Stimulated activated CD8-positive, alpha-beta memory T cell treated with anti-CD3 and anti-CD28 coated beads, Interleukin-15, amount 100 ng/mL, for 48 hours (primary cell): ENCODE results near the gene TOMT.

Experiments
- DNase-seq, 2 donors: peaks; one replicate each; pipeline ENCODE4 v3.0.0-alpha.2; 2020; ENCODE audit warnings: low read depth in 2 of 2

The TOMT gene

GRCh38 chr11:72105888-72106287 lies at the start of gene TOMT:
TSS of gene TOMT (plus strand) at chr11:72105924. CDS start at chr11:72105952, 28 bp downstream.
- no peak for DNase-seq

GRCh38 chr11:72058416-72059034 lies 47.2 kb upstream of the TOMT start:
- no peak for DNase-seq

DNA sequence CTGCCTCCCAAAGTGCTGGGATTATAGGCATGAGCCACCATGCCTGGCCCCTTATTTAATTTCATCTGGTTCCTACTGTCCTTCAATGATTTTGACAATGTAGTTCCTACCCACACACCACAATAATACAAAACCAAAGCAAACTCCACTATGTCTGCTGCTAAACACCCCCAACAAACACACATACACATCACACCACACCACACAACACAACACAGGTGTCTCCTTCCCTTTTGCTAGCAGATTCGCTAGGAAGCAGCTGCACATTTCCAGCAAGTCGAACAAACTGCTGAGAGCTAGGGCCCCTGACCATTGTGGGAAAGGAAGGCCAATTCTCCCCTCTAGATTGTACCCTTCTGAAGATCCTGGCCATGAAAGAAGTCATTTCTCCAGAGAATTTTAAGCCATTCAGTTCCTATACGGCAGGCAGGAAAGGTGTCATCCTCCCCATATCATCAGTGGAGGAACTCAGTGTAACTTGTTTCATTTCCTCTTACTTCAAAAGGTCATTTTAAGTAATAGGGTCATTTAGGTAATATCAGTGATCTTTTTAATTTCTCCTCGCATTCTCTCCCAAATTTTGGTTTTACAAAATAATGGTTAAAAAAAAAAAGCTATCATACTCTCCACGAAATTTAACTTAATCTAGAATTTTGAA lies 43.9 kb upstream of the TOMT start:
- no peak for DNase-seq

DNA sequence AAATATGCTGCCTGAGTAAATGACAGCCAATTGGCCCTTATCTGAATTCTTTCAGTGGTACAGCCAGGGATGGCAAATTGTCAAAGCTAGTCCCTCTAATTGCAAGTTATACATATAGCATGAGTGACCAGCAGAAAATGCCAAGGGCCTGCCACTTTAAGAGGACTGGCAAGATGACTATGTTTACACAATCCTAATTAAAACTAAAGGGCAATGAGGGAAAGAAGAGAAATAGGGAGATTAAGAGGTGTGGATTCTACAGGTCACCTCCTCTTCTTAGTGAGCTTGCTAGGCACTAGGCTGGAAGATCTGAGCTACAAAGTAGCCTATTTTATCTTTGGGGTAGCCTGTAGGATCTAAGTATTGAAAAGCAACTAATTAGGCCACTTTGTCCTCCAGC lies 38.9 kb upstream of the TOMT start:
- DNase-seq = no peak

DNA sequence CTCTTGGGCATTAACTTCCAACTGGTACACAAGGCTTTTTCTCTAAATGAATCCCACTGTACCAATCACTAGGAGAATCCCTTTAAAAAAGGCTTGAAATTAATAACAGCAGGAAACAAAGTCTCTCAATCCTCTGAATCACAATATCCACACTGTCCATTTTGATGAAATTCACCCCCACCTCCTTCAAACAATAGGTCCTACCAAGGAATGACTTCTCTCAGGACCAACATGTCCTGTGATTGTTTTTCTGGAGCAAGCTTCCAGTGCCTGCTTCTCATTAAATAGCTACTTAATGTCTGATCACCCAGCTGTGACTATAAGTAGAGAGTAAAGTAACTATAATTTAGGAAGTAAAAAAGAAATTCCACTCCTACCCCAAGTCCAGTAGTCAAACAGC lies 38.5 kb upstream of the TOMT start:
- DNase-seq = no peak

GRCh38 chr11:72067676-72068075 lies 38.0 kb upstream of the TOMT start:
- no peak for DNase-seq

GRCh38 chr11:72069200-72069599 lies 36.5 kb upstream of the TOMT start:
- DNase-seq = no peak

DNA sequence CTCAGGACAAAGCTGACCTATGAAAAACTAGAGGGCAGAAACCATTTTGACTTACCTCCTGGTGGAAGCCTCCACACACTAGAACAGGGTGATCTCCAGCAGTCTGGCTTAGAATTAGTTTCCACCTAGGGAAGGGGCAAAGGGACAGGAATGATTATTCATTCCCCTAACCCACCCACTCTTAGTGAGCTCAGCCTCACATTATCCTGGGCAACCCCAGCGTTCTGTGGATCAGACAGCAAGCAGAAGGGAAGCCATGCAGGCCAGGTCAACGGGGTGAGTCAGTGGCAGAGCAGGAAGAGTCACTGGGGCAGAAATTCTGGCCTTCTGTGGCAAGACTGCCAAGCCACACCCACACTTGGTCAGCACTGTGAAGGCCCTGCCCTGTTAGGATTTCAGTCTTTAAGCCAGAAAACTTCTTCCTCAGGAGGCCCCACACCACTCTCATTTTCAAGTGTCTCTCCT lies 35.9 kb upstream of the TOMT start:
- DNase-seq = no peak

DNA sequence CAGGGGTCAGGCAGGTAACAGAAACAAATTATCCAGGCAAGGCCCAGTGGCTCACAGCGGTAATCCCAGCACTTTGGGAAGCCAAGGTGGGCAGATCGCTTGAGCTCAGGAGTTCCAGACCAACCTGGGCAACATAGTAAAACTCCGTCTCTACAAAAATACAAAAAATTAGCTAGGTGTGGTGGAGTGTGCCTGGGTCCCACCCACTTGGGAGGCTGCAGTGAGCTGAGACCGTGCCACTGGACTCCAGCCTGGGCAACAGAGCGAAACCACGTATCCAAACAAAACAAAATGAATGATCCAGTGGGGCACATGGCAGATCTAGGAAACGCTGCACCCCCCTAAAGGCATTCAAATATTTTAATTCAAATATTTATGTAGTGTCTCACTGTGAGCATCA lies 35.2 kb upstream of the TOMT start:
- no peak for DNase-seq

GRCh38 chr11:72072348-72072747 lies 33.4 kb upstream of the TOMT start:
- DNase-seq = no peak

DNA sequence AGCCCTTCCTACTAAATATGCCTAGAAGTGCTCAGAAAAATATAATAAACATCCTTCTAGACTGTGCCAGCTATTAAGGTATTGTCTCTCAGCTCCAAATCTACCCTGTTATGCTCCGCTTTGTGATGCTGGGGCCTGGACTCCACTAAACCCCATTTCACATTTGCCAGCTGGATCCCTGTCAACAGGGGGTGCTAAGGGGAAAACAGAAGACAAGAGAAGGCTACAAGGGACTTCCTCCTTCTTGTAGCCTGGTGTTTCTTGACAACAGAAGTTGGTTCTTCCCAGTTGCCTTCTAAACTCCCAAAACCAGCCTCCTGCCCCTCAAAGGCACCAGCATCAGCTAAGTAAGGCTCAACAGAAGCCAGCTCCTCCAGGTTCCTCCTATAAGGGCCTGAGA lies 30.6 kb upstream of the TOMT start:
- DNase-seq = no peak

GRCh38 chr11:72075756-72076155 lies 30.0 kb upstream of the TOMT start:
- no peak for DNase-seq

DNA sequence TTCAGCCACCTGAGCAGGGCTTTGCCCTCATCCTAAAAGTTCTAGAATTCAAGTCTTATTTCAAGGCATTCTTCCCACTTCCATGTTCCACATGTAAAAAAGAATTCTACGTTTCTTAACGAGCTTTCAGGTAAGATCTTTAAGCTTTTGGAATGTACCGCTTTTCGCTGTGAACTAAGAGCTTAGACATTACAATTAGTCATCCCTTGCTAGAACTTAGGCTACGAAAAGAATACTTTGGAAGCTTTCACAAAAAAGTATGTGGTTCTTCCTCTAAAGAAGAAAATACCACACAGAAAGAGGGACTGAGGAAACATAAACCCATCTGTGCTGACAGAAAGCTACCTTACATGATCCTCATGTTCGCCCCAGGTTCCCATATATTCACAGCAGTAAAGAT lies 27.2 kb upstream of the TOMT start:
- no peak for DNase-seq

DNA sequence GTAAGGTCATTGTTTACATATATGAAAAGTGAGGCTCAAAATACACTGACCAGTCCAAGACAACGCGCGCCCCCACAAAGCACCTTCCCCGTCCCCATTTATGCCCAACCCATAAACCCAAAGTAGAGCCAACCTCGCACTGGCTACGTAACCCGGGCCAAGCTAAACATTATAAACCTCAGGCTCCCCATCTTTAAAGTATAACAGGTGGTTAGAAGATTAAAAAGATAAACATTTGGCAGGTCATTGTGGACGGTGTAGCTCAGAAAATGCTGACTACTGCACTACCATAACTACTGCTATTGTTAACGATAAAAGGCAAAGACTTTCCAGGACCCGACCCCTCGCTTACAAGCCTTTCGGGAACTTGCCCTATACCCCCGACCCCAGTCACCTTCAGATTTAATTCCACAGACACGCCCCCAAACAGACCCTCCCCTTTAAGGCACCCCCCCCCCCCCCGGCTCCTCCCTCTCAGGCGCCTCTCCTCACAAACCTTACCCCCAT lies 25.9 kb upstream of the TOMT start:
- DNase-seq = no peak

GRCh38 chr11:72080326-72081183 lies 25.2 kb upstream of the TOMT start, which contains the start of the genes LRRC51 and NUMA1:
TSS of gene LRRC51 (plus strand) at chr11:72080850. CDS start at chr11:72089084, 8,234 bp downstream.
TSS of gene NUMA1 (minus strand) at chr11:72080542. CDS start at chr11:72035943, 44,599 bp downstream.
- DNase-seq = peak; percentile 98 to 99

- no peak for DNase-seq
Observed at GRCh38 chr11:72081184-72081644, 24.5 kb upstream of the TOMT start.

GRCh38 chr11:72081821-72082453 lies 23.8 kb upstream of the TOMT start:
- DNase-seq = no peak

DNA sequence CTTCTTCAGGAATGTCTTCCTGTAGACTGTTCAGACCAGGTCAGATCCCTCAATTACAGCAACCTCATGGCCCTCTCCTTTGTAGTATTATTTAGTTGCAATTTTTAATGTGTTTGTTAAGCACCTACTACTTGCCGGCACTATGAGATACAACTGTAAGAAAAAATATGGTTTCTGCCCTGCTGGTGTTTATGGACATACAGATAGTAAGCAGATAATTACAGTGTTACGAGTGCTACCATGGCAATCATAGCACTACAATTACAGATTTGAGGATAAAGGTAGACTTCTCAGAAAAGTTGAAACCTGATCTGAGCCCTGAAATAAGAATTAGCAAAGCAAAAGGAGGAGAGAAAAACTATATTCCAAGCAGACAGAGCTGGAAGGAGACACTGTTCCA lies 22.3 kb upstream of the TOMT start:
- DNase-seq = no peak

DNA sequence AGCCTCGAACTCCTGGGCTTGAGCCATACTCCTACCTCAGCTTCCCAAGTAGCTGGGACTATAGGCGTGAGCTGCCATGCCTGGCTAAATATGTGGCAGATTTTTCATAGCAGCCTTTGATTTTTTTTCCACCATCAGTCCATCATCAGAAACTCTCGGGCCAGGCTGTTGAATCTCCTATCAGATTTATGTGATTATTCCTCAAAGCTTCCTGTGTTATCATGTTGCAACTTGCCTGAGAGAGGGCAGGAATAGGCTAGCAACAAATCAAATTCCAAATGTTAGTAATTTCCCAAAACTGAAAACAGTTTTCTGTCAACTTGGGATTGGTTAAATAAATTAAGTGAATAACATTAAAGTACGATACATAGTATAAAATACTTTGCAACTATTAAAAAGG lies 21.6 kb upstream of the TOMT start:
- no peak for DNase-seq

- no peak for DNase-seq
Observed at GRCh38 chr11:72084965-72085364, 20.8 kb upstream of the TOMT start.

DNA sequence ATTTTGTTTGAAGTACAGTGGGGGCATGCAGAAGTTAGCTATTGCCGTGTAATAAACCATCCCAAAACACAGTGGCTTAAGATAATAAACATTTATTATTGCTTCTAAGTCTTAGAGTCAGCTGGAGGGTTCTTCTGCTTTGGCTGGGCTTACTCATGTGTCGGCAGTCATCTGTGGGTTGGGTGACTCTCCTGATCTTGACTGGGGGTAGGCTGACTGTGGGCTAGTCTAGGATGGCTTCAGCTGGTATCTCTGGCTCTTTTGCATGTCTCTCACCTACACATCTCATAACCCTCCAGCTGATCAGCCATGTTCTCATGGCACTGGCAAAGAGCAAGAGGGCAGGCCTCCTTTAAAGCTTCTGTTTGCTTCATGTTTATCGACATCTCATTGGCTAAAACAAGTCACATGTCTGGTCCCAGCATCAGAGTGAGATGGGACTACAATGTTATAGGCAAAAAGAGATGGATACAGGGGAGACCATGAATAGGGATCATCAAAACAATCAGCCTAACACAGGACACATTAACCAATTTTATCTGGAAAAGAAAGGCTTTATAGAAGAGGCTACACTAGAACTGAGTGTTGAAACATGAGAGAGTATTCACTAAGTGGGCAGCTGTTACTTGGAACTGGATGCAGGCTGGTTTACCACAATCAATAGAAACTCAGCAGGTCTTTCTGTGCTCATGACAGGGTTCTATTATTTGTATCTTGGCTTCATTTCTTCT lies 19.9 kb upstream of the TOMT start:
- DNase-seq = no peak
